SK-N-SH (cell line): ENCODE results near the gene LSM8.

ENCODE experiments used
- CTCF ChIP-seq: fragments of 200-600 bp; sonication (generic); IDR thresholded peaks from 2 replicates; pipeline ENCODE4 v1.6.1; 2017; ENCODE audit warnings: antibody characterized with exemption, mild to moderate bottlenecking, moderate library complexity
- MAX ChIP-seq: IDR thresholded peaks from 2 replicates; pipeline ENCODE4 v1.4.0; 2012; ENCODE audit warnings: low read depth
- RAD21 ChIP-seq: IDR thresholded peaks from 2 replicates; pipeline ENCODE4 v1.6.1; 2012; ENCODE audit warnings: mild to moderate bottlenecking, low read length

- TF ChIP-seq RAD21 = no peak
- no peak for TF ChIP-seq MAX
- TF ChIP-seq CTCF = no peak
Observed at GRCh38 chr7:118202061-118202460, 18.1 kb downstream of the LSM8 start.
